Femur (tissue), 1 donor: Measurements from ENCODE around the gene PTPRT.

Source experiments
- DNase-seq: peaks from one replicate; pipeline ENCODE4 v3.0.0-alpha.2; 2017

PTPRT gene

DNA sequence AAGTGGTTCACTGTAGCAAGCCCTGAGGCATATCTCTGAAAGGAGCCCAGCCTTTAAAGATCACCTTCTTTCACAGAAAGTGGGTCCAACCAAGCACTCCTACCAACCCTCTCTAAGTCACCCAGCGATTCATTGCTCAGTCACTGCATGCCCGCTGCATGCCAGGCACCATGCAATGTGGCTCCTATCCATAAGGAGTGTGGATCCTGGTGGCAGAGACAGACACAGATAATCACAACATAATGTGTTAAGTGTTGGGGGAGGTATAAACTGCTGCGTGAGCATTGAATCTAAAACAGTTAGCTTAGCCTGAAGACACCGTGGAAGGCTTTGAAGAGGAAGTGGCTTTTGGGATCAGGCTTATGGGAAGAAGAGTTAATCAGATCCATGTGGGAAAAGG is 659.5 kb downstream of the PTPRT start:
- no peak for DNase-seq

DNA sequence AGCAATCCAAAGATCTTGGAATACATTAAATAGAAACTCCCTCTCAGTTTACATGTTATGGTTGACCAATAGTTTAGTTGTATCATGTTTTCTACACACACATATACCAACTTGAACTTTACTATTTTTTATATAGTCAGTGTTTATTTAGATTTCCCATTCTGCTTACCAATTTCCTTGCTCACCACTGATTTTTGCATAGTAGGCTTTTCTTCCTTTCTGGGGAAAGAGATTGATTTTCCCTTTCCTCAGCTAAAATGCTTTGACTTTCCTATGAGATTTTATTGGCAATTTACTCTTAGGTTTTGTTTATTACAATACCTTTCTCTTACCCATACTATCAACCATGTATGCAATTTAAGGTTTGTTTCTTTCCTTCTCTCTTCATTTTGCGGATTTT is 665.6 kb downstream of the PTPRT start:
- no peak for DNase-seq

DNA sequence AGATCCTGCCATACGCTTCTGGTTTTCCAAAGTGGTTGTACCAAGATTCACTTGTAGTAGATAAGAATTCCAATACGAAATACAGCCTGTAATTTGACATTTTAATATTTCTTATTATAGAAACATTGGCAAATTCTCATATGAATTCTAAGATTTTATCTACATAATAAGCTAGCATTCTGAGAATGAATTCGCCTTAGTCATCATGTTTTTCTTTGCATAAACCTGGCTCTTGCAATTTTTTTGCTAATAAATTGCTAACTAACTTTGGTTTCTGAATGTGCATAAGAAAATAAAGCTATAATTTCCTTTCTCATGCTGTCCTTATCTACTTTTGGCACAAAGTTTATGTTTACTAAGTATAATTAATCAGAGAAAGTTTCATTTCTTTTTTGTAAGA is 673.0 kb downstream of the PTPRT start:
- DNase-seq: no peak

DNA sequence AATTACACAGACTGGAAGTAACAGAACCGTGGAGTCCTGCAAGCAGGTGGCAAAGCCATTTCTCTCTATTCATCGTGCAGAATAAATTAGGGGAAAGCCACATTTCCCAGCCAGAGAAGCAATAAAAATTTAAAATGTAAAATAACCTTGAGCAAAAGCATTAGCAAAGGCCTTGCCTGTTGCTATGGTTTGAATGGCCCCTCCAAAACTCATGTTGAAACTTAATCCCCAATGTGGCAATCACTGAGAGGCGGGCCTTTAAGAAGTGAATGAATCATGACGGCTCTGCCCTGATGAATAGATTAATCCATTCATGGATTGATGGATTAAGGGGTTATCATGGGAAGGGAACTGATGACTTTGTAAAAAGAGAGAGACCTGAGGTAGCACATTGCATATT is 679.0 kb downstream of the PTPRT start:
- no peak for DNase-seq

DNA sequence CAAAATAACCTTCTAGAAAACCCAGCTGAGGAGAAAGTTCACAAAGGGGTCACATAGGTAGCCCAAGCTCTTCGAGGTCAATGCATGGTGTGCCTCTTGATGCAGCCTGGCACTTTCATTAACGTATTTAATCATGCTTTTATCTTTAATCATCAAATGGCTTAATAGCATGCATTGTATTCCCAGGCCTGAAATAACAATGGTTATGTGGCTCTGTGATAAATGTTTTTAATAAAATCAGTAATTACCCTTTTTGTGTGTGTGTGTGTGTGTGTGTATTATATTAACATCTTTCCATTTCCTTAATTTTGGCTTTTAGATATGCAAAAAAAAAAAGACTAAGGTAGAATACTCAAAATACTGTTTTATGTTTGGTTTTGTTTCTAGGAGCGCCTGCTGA is 681.8 kb downstream of the PTPRT start:
- no peak for DNase-seq

DNA sequence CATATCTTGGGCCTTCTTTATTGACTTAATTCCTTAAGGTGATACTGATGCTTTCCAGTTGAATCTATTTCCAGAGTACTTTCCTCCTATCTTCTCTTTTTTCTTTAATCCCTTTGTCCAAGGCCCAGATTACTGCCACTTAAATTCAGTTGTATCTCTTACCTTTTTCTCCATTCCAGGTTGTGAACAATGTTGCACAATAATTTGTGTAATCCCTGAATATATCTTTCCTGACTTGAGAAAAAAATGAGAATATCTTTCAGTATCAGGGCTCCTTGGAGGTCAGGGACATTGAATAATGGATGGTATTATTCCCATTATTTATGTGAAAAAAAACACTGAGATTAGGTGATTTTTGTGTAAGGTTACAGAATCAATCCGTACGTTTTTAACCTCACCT is 683.3 kb downstream of the PTPRT start:
- no peak for DNase-seq

DNA sequence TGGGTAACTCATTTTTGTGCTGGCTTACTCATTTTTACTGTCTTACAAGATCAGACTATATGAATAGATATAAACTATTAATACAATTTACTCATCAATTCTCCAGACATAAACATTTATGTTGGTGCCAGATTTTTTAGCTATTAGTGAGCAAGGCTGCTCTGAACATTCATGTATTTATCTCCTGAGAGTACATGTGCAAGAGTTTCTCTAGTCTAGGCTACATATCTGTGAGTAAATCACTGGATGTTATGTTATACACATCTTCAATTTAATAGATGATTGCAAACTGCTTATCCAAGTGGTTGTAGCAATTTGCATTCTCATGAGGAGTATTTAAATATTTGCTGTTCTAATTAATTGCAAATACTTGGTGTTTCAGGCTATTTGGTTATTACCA is 687.1 kb downstream of the PTPRT start:
- DNase-seq: no peak

DNA sequence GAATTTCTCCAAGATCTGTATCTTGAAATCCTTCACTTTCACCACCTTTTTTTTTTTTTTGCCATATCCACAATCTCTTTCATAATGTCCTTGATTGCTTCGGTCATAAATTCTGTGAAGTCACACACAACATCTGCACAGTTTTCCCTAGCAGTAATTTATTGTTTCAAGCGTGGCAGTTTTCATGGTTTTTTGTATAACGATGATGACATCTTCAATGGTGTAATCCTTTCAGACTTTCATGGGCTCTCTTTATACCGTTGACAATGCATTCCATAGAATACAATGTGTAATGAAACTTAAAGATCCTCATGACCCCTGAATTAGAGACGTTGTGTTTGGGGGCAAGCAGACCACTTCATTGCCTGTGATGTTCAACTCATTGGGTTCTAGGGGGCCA is 693.1 kb downstream of the PTPRT start:
- no peak for DNase-seq

DNA sequence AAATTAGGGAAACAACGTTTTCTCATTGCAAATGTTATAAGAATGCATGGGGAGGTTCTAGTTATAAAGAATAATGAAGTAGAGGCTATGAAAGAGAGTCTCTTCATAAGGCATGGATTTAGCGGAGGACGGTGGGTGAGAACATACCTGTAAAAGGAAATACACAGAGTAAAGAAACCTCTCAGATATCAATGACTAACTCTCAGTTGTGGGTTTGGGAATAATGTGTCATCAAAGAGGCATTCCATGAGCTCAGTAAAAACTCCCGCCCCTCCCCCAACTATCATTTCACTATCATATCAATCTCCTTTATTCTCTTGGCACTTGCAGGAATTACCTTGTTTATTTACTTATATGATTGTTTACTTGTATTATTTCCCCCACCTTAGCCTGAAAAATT is 695.4 kb downstream of the PTPRT start:
- no peak for DNase-seq

DNA sequence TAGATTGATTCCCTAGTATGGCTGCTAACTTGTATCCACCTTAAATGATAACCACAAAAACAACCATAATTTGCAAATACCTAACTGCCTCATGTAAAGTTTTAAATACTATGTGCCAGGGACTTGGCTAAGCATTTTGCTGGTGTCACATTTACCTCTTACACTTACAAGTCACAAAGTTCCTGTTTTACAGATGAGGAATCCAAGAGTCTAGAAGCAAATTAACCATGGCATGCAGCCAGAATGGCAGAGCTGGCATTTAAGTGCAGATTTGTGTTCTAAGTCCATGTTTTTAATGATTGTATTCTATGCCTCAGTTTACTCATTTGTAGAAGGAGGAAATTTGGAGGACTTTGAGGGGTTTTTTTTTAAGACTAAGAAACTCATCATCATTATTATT is 696.7 kb downstream of the PTPRT start:
- DNase-seq: no peak

DNA sequence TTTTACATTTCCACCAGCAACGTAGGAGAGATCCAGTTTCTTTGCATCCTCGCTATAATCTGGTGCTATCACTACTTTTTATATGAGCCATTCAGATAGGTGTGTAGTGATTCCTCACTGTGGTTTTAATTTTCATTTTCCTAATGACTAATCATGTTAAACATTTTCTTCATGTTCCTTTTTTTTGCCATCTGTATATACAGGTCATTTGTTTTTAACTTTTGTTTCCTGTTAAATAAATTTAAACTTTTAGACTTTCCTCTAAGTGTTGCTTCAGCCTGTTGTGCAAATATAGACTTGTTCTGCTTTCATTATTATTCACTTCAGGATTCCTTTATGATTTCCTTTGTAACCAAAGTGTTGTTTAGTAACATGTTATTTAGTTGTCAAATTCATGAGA is 697.4 kb downstream of the PTPRT start:
- no peak for DNase-seq

DNA sequence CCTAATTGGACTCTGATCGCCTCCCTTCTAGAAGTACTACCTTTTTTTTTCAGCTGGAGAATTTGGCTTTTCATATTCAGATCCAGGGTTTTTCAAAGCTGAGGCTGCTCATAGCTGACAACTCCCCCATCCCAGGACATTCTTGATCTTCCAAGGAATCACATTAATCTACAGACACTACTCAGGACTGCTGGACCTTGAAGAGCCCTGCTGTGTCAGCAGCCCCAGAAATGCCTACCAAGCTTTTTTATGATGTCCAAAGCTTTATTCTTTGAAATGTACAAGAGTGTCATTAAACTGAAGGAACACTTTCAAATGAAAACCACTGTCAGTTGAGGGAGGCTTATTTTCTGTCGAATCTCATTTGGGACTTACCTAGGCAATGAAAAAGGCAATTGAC is 704.1 kb downstream of the PTPRT start:
- DNase-seq: no peak

DNA sequence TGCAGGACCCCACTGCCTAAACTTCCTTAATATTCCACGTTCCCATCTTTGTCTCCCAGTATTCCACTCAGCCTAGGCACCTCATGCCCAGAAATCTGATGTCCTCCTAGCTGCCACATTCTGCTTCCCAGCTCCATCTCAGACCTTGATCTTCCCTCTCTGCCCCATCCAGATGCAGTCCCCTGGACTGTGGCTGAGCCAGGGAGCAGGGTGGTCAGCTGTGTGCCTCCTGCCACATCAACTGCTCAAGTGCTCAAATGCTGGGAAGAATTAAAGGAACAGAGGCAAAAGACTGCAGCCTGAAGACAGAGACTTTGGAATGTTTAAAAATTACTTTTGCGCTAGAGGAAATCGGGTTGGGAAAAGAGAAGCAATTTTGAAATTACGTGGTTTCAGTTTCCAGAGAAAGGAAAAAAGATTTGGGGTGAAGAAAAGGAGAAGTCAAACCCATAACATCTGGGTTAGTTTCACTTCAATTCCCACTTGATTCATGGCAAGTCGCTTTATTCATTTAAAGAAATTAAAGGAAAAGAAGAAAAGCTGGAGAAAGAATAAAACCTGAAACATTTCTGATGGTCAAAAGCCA is 704.8 kb downstream of the PTPRT start:
- DNase-seq: no peak

DNA sequence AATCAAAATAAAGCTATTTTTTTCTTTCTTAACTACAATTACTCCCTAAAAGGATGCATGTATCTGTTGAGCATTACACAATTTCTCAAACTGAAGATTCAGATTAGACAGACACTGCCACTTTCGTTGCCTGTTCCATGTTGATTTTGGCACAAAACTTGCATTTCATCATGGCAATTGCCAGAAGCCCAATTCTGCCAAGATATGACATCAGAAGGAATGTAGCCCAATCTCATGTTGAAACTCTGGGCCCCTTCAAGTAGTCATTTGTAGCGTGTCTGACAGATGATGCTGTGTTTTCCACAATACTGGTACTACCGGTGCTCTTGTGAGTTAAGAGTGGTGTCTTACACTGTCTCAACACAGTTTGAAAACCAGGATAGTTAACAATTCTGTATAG is 705.4 kb downstream of the PTPRT start:
- DNase-seq: peak; percentile 57

DNA sequence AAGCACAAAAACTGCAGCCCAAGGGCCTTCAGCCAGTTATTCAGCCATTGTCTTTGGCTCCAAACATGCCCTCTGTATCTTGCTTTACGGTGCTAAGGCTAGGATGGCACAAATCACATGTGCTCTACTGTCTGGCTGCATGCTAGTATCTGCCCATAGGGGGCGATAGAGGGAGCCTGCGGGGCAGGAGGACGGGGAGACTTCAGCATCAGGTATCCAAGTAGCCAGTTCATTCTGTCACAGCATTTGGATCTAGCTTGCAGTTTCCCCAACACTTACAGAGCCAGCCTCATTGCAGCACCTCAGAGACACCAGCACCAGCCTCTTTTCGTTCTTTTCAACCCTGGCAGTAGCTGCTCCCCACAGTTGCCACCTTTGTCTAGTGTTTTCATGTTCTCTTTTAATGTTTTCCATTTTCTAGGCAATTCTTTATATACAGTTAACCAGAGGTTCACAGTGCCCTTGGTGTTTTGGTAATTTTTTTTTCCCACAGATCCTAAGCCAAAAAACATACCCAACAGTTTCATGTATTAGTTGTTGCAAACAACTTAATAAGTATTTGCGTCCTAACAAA is 705.9 kb downstream of the PTPRT start:
- no peak for DNase-seq

DNA sequence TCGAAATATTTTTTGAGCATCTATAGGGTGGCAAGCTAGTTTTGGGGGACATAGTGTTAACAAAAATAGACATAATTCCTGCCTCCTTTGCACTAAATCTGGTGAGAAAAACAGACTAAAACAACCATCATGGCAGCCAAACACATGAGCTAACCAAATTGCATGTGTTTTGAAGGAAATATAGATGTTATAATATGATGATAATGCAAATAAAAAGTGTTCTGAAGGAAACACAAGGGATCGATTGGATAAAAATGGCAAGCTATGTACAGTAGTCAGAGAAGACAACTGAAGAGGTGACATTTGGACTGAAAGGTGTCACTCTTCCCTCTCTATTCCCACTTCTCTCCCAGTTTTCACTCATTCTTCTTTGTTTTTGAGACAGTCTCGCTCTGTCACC is 706.9 kb downstream of the PTPRT start:
- no peak for DNase-seq

DNA sequence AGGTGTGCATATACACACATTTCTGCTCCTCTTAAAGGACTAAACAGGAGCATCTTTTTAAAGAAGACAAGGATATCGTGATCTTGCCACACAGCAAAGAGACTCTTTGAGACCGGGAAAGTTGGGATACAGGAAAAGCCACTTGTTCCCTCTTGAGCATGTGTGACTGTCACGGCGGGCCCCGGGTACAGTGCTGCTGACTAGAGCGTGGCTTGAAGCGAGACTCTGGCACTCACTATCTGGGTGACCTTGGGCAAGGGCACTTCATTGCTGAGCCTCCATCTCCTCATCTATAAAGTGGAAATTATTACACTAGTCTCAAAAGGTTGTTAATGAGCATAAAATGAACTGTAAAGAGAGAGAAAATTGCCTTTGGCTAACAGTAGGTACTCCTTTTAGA is 713.9 kb downstream of the PTPRT start:
- DNase-seq: no peak

DNA sequence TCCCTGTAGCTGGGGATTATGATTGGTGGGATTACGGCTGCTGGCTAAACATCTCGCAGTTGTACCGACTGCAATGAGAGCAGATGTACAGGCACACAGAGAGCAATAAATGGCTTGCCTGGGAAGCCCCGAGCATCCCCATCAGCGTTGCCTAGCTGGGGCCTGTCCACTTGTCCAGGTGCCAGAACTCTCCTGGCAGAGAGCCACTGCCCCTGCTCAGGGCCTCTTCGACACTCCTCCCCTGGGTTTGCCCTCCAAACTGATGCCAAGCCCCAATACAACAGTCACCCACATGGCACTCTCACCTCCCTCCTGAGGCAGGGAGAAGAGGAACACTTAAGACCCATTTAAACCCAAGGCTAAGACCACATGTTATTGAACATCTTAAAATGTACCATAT is 715.1 kb downstream of the PTPRT start:
- DNase-seq: no peak

DNA sequence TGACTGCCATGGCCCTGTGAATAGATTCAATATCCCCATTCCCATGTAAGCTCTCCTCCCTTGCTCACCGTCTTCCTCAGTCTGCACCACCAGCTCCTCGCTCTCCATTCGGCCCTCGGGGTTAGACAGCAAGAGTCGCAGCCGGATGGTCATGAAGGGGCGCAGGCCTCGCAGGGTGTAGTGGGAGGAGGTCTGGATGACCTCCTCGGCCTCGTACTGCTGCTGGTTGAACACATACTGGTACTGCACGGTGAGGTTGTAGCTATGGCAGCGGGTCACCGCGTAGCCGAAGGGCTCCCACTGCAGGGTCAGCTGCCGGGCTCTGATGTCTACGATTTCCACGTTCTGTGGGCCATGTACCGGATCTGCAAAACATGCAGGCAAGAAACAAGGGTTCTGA is 717.5 kb downstream of the PTPRT start:
- no peak for DNase-seq

DNA sequence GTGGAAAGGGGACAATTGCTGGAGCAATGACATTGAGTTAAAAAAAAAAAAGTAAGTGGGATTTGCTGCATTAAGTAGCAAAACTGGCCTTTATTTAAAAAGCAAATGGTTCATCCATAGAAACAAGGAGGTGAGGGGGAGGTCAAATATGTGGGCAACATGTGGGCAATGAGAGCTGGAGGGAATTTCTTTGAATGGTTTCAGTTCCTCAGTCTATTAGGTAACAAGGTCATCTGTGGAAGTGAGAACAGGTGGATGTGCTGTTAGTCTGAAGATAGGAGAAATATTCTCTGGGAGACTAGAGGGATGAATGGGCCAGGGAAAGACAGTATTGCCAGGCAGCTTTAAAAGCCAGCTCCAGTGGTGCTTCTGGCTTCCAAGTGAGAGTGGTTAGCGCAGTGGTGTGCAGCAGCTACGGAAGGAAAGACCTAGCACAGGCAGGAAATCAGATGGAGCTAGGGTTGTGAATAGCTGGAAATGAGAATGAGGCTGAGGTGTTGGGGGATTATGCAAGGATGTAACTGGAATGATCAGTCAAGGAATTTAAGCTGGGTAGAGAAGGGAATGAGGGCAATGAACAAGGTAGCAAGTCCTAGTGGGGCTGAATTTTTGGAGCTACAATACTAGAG is 727.6 kb downstream of the PTPRT start:
- no peak for DNase-seq

DNA sequence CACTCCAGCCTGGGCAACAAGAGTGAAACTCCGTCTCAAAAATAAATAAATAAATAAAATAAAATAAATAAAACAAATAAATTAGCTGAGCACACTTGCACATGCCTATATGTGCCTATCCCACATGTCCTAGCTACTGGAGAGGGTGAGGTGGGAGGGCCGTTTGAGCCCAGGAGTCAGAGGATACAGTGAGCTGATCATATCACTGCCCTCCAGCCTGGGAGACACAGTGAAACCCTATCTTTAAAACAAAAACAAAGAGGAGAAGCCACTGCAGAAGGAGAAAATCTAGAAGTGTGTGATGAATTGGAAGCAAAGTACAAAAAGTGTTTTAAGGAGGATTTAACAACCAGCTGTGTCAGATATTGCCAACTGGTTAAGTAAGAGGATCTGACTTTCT is 728.4 kb downstream of the PTPRT start:
- DNase-seq: no peak

DNA sequence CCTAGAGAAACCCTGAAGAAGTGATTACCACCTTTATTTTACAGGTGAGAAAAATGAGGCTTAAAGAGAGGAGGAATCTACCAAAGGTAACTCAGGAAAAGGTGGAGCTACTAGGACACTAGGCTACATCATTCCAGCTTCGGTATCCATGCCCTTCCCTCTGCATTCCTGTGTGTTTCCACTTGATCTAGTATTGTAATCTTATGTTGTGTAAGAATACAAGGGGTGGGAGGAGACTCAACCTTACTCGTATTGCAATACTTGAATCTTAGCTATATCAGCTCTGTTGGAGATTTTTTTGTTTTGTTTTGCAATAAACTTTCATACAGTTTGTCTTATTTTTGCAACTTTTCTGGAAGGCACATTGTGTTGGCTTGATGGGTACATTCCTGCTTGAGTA is 742.4 kb downstream of the PTPRT start:
- DNase-seq: no peak

DNA sequence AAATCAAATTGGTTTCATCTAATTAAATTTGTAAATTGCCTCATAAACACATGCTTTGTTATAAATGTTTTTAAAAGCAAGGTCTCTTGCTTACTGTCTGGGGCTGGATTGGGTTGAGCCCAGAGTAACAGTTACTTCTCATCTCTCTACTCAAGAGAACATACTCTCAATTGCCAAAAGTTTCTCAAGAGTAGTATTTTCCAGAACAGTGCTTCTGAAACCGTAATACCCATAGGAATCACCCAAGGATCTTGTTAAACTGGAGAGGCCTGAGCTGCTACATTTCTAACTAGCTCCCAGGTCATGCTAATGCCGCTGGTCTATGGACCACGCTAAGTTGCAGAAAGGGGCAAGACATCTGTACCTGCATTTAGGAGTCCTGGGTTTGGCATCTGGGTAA is 744.9 kb downstream of the PTPRT start:
- no peak for DNase-seq

DNA sequence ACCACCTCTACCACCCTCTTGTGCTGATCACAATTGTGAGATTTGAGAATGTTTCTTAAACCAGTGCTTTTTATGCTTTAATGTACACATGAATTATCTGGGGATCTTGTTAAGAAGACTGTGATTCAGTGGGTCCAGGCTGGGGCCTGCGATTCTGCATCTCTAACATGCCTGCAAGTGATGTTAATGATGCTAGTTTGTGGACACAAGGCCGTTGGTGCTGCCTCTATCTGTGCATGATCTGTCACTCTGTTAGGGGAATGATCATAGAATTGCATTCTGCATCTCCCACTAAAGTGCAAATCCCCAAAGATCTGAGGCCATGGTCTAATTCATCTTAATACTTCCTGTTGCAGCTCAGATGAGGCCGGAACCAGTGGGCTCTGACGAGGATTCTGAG is 746.5 kb downstream of the PTPRT start:
- DNase-seq: no peak

DNA sequence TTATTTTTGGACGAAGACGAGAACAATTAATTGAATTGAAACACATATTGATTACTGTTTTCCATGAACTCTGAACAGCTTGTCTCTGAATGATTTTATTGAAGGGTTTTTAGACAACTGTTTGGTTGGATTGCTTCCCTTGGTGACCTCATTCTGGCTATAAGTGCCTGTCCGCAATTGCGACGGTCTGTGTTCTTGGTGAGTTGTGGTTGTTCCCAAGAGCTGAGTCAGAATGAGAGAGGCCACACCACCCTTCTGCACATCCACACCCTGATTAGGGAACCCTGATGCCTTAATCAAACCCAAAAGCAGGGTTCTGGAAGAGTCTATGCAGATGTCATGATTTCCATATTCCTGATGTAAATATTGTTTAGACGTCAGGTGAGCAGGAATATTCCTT is 747.0 kb downstream of the PTPRT start:
- peak; percentile 35 for DNase-seq
